HG02759 (cell line): Measurements from ENCODE around the gene ZMIZ1.
A peak's percentile ranks its signal among the peaks of the same experiment; 100 is the strongest.

ENCODE experiments used
- ATAC-seq: cut with Tn5 transposase; IDR thresholded peaks from one replicate; pipeline ENCODE4 v1.9.1; 2021; ENCODE audit warnings: mild to moderate bottlenecking, moderate library complexity; ENCODE audit not compliant: unreplicated experiment

Gene ZMIZ1

GRCh38 chr10:79224263-79224949 is 155.6 kb downstream of the ZMIZ1 start:
- no peak for ATAC-seq

DNA sequence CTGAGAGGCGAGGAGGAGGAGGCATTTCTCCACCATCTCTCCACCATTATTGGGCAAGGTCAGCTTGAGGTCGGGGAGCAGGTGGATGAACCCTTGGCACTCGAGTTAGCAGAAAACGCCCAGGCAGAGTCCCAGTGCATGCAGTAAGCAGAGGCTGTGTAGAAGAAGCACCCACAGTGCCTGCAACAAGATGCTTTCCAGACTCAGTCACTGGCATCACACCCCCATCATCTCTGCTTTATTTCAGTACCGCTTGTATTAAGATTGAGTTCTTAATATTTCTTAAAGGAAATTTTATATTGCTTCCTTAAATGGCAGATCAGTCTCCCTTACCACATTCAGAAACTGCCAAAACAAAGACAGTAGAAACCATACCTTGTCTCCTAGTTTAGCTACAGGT is 156.2 kb downstream of the ZMIZ1 start:
- no peak for ATAC-seq

- no peak for ATAC-seq
These were observed 157.9 kb downstream of the ZMIZ1 start for GRCh38 chr10:79226391-79227245.

- ATAC-seq = no peak
These were observed 160.3 kb downstream of the ZMIZ1 start for GRCh38 chr10:79229071-79229541.

GRCh38 chr10:79229830-79230327 is 161.1 kb downstream of the ZMIZ1 start:
- no peak for ATAC-seq

DNA sequence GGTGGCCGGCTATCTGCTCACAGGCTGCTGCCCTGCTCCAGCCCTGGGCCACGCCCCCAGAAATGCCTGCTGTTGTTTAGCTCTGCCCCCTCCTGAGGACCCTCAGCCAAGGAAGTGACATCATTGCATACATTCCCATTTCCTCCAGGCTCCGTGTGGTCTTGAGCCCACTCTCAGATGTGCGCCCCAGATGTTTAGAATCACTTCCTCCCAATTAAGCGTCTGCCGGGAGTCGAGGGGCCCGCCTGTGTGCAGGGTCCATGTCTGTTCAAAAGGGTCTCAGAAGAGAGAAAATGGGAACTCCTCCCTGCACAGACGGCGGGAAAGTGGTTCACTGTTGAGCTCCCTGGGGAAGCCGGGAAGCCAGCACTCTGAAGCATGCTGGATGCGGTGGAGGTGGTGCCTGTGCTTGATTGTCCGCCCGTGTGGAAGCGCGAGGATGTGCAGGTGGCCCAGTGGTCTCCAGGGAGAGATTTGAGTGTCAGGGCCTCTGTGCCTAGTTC is 161.6 kb downstream of the ZMIZ1 start:
- no peak for ATAC-seq

- no peak for ATAC-seq
These were observed 162.1 kb downstream of the ZMIZ1 start for GRCh38 chr10:79230850-79231249.

- no peak for ATAC-seq
These were observed 163.1 kb downstream of the ZMIZ1 start for GRCh38 chr10:79231908-79232307.

GRCh38 chr10:79232864-79233263 is 164.1 kb downstream of the ZMIZ1 start:
- ATAC-seq = no peak

GRCh38 chr10:79234391-79235315 is 165.9 kb downstream of the ZMIZ1 start:
- no peak for ATAC-seq

- no peak for ATAC-seq
These were observed 167.1 kb downstream of the ZMIZ1 start for GRCh38 chr10:79235765-79236432.

- ATAC-seq = no peak
These were observed 167.6 kb downstream of the ZMIZ1 start for GRCh38 chr10:79236433-79236765.

GRCh38 chr10:79237454-79238157 is 168.8 kb downstream of the ZMIZ1 start:
- ATAC-seq = no peak

GRCh38 chr10:79238158-79238520 is 169.4 kb downstream of the ZMIZ1 start:
- no peak for ATAC-seq

- ATAC-seq = no peak
These were observed 169.8 kb downstream of the ZMIZ1 start for GRCh38 chr10:79238606-79239005.

DNA sequence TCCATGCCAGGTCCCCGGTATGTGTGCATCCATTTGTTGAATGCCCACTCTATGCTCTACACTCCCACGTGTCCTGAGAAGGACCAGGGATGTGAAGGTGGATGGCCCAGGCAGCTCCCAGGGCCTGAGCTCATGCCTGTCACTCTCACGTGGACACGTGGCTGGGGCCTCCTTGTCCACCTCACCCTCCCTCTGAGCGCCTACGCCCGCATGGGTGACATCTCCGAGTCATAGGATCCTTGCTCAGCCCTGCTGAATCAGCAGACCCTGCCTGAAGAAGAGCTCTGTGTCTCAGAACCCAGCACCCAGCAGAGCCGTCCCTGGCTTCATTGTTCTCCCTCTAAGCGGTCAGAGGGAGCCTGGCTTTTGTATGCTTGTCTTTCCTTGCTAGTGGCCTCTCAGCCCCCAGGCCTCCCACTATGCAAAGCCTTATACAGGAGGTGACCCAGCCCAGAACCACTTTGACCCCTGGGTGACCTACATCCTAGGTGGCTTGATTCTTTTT is 170.6 kb downstream of the ZMIZ1 start:
- ATAC-seq = no peak

GRCh38 chr10:79239924-79240581 is 171.3 kb downstream of the ZMIZ1 start:
- no peak for ATAC-seq

DNA sequence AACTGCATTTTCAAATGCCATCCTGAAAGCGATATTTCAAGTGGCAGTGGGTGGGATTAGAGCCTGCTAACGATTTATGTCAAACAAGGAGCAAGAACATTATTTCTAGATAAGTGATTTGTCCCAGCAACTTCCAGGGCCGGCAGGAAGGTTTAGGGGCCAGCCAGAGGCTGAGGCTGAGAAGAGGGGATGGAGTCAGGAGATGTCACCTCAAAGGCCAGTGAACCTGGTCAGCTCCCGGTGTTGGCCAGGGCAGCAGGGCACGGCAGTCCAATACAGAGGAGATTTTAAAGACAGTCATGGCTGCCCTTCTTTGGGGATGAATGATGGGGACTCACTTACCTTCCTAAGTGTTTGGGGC is 172.8 kb downstream of the ZMIZ1 start:
- no peak for ATAC-seq

DNA sequence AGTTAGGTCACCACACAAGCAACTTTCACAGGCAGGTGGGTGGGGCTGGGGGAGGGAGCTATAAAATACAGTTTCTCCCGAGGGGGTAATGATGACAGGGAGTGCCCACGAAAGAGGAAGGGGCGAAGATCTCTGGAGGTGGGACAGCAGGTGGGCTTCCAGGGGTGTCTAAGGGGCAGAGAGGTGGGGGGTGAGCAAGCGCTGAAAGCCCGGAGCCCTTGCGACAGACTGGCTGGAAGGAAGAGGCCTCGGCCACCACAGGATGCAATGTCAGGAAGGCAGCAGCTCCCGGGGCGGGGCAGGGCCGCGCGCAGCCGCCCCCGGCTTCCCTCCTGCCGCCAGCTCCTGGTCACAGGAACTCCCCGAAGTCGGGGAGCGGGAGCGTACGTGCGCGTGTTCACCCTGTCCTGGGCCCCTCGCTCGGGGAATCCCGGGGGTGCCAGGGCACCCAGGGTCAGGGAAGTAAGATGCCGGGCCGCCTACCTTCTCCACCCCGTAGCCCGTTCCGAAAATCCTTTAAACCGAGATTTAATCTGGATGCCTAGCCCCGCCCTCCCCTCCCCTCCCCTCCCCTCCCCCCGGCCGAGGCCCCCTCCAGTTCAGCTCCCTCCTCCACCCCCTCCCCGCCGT is 173.3 kb downstream of the ZMIZ1 start:
- ATAC-seq = peak; percentile 28
